Activated T-cell treated with anti-CD3 and anti-CD28 coated beads, Interleukin-2, amount 50 U/mL, for 4 hours (primary cell): ENCODE measurements around the gene BSN. TPM values are rescaled to one million over a fixed set of nuclear protein-coding genes. Genes with fewer than 3 reads are reported as not detected.

Source experiments
- ATAC-seq, 2 donors: fragments of 200-7000 bp; cut with Tn5 transposase; one replicate each; pipeline ENCODE4 v1.10.0; 2021
- DNase-seq: peaks from one replicate; pipeline ENCODE4 v3.0.0-alpha.2; 2020
- H3K27me3 Mint-ChIP-seq: one replicate; pipeline ENCODE4 v1.8.0; 2021; ENCODE audit warnings: low read depth, mixed read lengths
- H3K36me3 Mint-ChIP-seq: one replicate; pipeline ENCODE4 v1.8.0; 2022; ENCODE audit warnings: mixed read lengths; ENCODE audit not compliant: insufficient read depth
- H3K4me1 Mint-ChIP-seq: one replicate; pipeline ENCODE4 v1.8.0; 2021; ENCODE audit warnings: low read depth, mixed read lengths
- H3K4me3 Mint-ChIP-seq: one replicate; pipeline ENCODE4 v1.8.0; 2021; ENCODE audit warnings: mild to moderate bottlenecking, moderate library complexity, mixed read lengths
- H3K9me3 Mint-ChIP-seq: one replicate; pipeline ENCODE4 v1.8.0; 2021; ENCODE audit warnings: mixed read lengths
- total RNA-seq, 3 donors: library from RNA; stranded (reverse); gene quantifications; one replicate each; pipeline ENCODE4 v1.2.1, GENCODE V29; 2021

The BSN gene
- total RNA-seq, 3 donors from 2014 or later: 0.30 to 0.86 (median 0.40) TPM

DNA sequence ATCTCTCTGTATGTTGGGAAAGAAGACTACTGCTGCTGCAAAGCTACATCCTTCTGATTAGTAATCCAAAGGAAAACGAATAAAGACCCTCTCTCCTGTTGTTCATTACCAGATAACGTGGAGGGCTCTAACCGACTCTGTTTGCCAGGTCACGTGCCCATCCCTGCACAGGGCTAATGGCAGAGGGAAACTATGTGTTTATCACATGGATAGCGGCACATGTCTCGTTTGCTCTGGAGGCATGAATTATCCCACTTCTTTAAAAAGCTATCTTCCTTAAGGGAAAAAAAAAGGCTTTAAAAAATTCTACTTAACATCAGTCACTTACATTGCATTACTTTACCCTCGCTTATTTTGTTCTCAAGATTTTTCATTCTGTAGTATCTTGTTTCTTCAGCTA lies 87.0 kb downstream of the BSN start:
- Mint-ChIP-seq H3K4me3 (no peak overlapping the region), H3K27me3 (no peaks in the 10 kb centered on the region), H3K36me3 (no peaks in the 10 kb centered on the region), H3K9me3 (no peaks in the 10 kb centered on the region), H3K4me1 (no peaks in the 10 kb centered on the region)
- no peak for ATAC-seq
- DNase-seq: no peak

DNA sequence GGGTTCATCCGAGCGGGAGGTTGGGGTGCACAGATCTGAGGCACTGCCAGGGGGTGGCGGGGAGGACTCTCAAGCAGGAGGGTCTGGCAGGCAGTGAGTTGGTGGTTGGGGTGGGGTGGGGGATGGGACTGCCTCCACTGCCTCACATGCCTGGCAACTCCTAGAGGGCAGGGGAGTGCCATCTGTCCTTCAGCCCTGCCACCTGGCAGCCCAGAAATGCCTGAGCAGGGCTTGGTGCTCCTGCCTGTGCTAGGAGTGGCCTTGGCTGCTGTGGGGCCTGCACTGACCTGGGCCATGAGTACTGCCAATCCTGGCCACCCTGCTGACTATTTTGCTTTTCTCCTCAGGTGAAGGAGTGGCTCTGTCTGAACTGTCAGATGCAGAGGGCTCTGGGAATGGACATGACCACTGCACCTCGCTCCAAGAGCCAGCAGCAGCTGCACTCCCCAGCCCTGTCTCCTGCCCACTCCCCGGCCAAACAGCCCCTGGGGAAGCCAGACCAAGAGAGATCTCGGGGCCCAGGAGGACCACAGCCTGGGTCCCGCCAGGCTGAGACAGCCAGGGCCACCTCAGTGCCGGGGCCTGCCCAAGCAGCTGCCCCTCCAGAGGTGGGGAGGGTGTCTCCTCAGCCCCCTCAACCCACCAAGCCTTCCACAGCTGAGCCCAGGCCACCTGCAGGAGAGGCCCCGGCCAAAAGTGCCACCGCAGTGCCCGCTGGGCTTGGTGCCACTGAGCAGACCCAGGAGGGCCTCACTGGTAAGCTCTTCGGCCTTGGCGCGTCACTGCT lies 87.8 kb downstream of the BSN start:
- no peaks in the 10 kb centered on the region for H3K27me3 Mint-ChIP-seq
- no peak for DNase-seq
- H3K9me3 Mint-ChIP-seq: no peaks in the 10 kb centered on the region
- no peaks in the 10 kb centered on the region for H3K4me1 Mint-ChIP-seq
- no peak for ATAC-seq
- H3K36me3 Mint-ChIP-seq: no peaks in the 10 kb centered on the region
- no peak overlapping the region for H3K4me3 Mint-ChIP-seq

DNA sequence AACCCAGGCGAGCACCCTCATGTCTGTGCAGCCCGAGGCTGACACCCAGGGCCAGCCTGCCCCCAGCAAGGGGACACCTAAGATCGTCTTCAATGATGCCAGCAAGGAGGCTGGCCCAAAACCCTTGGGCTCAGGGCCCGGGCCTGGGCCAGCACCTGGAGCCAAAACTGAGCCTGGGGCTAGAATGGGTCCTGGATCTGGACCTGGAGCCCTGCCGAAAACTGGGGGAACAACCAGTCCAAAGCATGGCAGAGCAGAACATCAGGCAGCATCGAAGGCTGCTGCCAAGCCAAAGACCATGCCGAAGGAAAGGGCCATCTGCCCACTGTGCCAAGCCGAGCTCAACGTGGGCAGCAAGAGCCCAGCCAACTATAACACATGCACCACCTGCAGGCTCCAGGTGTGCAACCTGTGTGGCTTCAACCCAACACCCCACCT lies 88.5 kb downstream of the BSN start:
- no peaks in the 10 kb centered on the region for H3K27me3 Mint-ChIP-seq
- DNase-seq: no peak
- no peaks in the 10 kb centered on the region for H3K36me3 Mint-ChIP-seq
- no peaks in the 10 kb centered on the region for H3K4me1 Mint-ChIP-seq
- ATAC-seq: no peak
- no peak overlapping the region for H3K4me3 Mint-ChIP-seq
- H3K9me3 Mint-ChIP-seq: no peaks in the 10 kb centered on the region

DNA sequence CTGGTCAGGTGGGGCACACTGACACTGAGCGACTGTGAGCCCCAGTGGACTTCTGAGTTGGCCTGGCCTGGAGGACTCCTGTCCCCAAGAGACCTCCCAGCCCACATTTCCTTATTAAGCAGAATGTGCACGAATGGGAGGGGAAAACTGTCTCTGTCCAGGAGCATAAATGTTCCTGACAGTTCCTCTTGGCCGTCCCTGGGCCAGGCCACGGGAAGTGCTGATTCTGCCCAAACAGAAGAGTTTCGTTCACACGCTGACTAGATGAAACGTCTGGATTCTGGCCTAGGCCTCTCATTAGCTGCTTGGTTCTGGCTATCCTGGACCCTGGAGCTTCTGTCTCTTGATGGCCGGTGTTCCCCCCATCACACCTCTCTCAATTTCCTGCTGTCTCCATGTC lies 90.4 kb downstream of the BSN start:
- Mint-ChIP-seq H3K4me3 (no peak overlapping the region), H3K4me1 (no peaks in the 10 kb centered on the region), H3K9me3 (no peaks in the 10 kb centered on the region), H3K36me3 (no peaks in the 10 kb centered on the region), H3K27me3 (no peaks in the 10 kb centered on the region)
- ATAC-seq (no peak), DNase-seq (no peak)

DNA sequence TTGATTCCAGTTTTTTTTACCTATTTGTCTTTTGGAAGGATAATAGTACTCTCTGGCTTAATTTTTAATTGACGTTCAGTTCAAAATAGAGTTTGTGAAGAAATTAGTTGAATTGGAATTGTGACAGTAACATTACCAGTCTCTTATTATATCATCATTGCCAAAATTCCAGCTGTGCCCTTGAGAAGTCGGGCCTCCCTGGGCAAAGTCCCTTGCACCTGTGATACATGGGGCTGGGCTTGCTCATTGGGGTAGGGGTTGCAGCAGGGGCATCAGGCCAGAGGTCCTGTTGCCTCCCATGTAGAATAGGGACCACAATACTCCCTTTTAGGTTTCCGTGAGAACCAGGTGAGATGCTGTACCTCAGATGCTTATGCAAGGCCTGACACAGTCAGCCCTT lies 92.0 kb downstream of the BSN start:
- Mint-ChIP-seq H3K27me3 (no peaks in the 10 kb centered on the region), H3K9me3 (no peaks in the 10 kb centered on the region), H3K4me1 (no peaks in the 10 kb centered on the region), H3K4me3 (no peak overlapping the region), H3K36me3 (no peaks in the 10 kb centered on the region)
- ATAC-seq (no peak), DNase-seq (no peak)

DNA sequence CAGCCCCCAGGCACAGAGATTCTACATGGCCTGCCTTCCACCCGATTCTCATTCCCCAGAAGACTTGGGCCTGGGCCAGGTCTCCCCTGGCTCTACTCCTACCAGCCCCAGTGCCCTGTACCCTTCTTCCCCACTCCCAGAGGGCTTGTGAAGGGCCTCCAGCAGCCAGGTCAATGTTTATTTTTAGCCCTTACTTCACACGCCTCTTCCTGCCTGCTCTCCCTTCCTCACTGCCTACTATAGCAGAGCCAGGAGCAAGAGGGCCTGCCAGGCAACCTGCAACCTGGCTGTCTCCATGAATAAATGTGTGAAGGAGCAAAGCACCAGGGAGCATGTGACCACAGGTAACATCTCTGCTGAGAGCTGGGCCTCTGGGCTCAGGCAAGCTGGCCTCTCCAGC lies 93.5 kb downstream of the BSN start:
- Mint-ChIP-seq H3K4me1 (no peaks in the 10 kb centered on the region), H3K27me3 (no peaks in the 10 kb centered on the region), H3K36me3 (no peaks in the 10 kb centered on the region), H3K4me3 (no peak overlapping the region), H3K9me3 (no peaks in the 10 kb centered on the region)
- no peak for ATAC-seq
- DNase-seq: no peak

DNA sequence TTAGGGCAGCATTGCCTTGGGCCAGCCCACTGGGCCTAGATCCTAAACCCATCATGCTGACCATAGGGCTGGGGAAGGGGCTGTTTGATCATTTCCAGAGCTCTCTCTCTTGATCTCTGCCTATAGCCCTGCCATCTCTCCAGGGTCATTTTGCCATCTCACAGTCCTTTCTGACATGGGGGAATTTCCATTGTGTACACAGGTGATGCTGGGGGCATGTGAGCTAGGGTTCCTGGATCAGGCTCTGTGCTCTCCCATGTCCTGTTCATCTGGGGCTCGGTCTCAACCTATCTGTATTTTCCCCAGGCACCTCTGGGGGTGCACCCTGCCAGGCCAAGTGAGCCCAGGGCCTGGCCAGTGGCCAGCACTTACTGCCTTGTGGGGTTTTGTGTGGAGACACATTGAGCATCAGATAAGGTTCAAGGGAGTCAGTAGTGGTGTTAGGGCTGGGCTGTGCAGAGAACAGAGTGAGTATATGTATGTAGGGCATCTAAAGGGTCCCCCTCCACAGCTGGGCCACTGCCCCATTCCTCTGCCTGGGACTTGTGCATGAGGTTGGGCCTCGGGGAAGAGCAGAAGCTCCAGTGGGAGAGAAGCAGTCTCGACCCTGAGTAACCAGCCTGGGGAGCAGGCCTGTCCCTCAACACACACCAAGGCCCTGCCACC lies 94.2 kb downstream of the BSN start:
- DNase-seq (no peak), ATAC-seq (no peak)
- no peaks in the 10 kb centered on the region for H3K36me3 Mint-ChIP-seq
- no peak overlapping the region for H3K4me3 Mint-ChIP-seq
- H3K4me1 Mint-ChIP-seq: no peaks in the 10 kb centered on the region
- H3K27me3 Mint-ChIP-seq: no peaks in the 10 kb centered on the region
- no peaks in the 10 kb centered on the region for H3K9me3 Mint-ChIP-seq

DNA sequence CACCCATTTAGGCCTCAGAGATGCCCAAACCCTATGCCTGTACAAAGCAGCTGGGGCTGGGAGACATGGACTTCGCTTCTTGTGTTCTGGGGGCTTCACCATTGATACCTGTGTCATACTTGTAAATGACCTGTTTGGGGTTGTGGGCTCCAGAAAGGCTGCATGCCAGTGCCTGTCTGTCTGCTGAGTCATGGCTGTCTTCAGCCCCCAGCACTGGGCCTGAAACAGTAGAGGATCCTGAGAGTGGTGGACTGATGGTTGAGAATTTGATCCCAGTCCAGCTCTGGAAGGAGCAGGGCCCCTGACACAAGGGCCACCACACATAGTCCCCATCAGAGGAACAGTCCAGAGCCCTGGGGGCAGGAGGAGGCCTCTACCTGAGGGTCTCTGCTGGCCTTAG lies 95.3 kb downstream of the BSN start:
- Mint-ChIP-seq H3K4me1 (no peaks in the 10 kb centered on the region), H3K36me3 (no peaks in the 10 kb centered on the region), H3K4me3 (no peak overlapping the region), H3K9me3 (no peaks in the 10 kb centered on the region), H3K27me3 (no peaks in the 10 kb centered on the region)
- ATAC-seq: no peak
- no peak for DNase-seq

DNA sequence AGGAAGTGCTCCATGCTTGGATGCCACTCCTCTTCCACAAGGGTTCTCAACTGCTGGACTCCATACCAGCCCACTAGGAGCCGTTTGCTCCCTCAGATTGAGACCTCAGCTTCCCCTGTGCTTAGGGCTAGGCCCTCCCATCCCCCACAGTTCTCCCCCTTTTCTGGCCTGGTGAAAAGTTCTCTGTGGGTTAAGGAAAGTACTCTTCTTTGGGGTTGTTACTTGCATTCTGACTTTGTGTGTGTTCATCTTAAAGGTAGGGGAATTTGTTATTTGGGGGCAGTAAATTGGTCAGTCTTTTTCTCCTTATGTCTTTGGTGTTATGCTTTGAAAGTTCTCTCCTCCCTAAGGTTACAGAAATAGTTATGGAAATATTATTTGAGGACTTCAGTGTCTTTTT lies 95.9 kb downstream of the BSN start:
- Mint-ChIP-seq H3K36me3 (no peaks in the 10 kb centered on the region), H3K4me3 (no peak overlapping the region), H3K4me1 (no peaks in the 10 kb centered on the region), H3K9me3 (no peaks in the 10 kb centered on the region), H3K27me3 (no peaks in the 10 kb centered on the region)
- ATAC-seq (no peak), DNase-seq (no peak)

DNA sequence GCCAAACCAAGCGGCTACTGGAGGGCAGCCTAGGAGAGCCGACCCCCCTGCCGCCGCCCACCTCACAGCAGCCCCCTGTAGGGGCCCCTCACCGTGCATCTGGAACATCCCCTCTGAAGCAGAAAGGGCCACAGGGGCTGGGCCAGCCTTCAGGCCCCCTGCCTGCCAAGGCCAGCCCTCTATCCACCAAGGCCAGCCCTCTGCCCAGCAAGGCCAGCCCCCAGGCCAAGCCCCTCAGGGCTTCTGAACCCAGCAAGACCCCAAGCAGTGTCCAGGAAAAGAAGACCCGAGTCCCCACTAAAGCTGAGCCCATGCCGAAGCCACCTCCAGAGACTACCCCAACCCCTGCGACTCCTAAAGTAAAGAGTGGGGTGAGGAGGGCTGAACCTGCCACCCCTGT lies 96.4 kb downstream of the BSN start:
- H3K9me3 Mint-ChIP-seq: no peaks in the 10 kb centered on the region
- no peak overlapping the region for H3K4me3 Mint-ChIP-seq
- ATAC-seq (no peak), DNase-seq (no peak)
- H3K27me3 Mint-ChIP-seq: no peaks in the 10 kb centered on the region
- H3K36me3 Mint-ChIP-seq: no peaks in the 10 kb centered on the region
- H3K4me1 Mint-ChIP-seq: no peaks in the 10 kb centered on the region

DNA sequence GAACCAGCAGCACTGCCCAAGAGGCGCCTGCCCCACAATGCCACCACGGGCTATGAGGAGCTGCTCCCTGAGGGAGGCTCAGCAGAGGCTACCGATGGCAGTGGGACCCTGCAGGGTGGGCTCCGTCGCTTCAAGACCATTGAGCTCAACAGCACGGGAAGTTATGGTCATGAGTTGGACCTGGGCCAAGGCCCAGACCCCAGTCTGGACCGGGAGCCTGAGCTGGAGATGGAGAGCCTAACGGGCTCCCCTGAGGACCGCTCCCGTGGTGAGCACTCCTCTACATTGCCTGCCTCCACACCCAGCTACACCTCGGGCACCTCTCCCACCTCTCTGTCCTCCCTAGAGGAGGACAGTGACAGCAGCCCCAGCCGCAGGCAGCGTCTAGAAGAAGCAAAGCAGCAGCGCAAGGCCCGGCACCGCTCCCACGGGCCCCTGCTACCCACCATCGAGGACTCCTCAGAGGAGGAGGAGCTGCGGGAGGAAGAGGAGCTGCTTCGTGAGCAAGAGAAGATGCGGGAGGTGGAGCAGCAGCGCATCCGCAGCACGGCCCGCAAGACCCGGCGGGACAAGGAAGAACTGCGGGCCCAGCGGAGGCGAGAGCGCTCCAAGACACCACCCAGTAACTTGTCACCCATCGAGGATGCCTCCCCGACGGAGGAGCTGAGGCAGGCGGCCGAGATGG lies 98.1 kb downstream of the BSN start:
- Mint-ChIP-seq H3K36me3 (no peaks in the 10 kb centered on the region), H3K4me1 (no peaks in the 10 kb centered on the region), H3K27me3 (peaks cover 6% of the 10 kb centered on the region), H3K9me3 (no peaks in the 10 kb centered on the region), H3K4me3 (no peak overlapping the region)
- DNase-seq (no peak), ATAC-seq (no peak)

DNA sequence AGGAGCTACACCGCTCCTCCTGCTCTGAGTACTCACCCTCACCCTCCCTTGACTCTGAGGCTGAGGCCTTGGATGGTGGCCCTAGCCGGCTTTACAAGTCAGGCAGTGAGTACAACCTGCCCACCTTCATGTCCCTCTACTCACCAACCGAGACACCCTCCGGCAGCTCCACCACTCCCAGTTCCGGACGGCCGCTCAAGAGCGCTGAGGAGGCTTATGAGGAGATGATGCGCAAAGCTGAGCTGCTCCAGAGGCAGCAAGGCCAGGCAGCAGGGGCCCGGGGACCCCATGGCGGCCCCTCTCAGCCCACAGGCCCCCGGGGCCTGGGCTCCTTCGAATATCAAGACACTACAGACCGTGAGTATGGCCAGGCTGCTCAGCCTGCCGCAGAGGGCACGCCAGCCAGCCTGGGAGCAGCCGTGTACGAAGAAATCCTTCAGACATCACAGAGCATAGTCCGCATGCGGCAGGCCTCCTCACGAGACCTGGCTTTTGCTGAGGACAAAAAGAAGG lies 98.7 kb downstream of the BSN start:
- ATAC-seq (no peak), DNase-seq (no peak)
- peaks cover 7% of the 10 kb centered on the region for H3K27me3 Mint-ChIP-seq
- H3K9me3 Mint-ChIP-seq: no peaks in the 10 kb centered on the region
- no peaks in the 10 kb centered on the region for H3K4me1 Mint-ChIP-seq
- H3K4me3 Mint-ChIP-seq: no peak overlapping the region
- no peaks in the 10 kb centered on the region for H3K36me3 Mint-ChIP-seq

DNA sequence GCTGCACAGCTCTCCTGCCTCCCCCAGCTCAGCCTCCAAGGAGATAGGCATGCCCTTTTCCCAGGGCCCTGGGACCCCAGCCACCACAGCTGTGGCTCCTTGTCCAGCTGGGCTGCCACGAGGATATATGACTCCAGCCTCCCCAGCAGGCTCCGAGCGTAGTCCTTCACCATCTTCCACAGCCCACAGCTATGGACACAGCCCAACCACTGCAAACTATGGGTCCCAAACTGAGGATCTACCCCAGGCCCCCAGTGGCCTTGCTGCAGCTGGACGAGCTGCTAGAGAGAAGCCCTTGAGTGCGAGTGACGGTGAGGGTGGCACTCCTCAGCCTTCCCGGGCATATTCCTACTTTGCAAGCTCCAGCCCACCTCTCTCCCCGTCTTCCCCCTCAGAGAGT lies 99.3 kb downstream of the BSN start:
- no peak overlapping the region for H3K4me3 Mint-ChIP-seq
- H3K27me3 Mint-ChIP-seq: peaks cover 7% of the 10 kb centered on the region
- H3K9me3 Mint-ChIP-seq: no peaks in the 10 kb centered on the region
- DNase-seq (no peak), ATAC-seq (no peak)
- no peaks in the 10 kb centered on the region for H3K36me3 Mint-ChIP-seq
- H3K4me1 Mint-ChIP-seq: no peaks in the 10 kb centered on the region

DNA sequence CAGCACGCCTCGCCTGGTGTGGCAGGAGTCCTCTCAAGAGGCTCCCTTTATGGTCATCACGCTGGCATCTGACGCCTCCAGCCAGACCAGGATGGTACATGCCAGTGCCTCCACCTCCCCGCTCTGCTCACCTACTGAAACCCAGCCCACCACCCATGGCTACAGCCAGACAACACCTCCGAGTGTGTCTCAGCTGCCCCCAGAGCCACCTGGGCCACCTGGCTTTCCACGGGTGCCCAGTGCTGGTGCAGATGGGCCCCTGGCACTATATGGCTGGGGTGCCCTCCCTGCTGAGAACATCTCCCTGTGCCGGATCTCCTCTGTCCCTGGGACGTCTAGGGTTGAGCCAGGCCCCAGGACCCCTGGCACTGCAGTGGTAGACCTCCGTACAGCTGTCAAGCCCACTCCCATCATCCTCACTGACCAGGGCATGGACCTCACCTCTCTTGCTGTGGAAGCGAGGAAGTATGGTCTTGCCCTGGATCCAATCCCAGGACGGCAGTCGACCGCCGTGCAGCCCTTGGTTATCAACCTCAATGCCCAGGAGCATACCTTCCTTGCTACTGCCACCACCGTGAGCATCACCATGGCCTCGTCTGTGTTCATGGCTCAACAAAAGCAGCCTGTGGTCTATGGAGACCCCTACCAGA lies 100.0 kb downstream of the BSN start:
- Mint-ChIP-seq H3K4me3 (no peak overlapping the region), H3K9me3 (no peaks in the 10 kb centered on the region), H3K36me3 (no peaks in the 10 kb centered on the region), H3K27me3 (peaks cover 7% of the 10 kb centered on the region), H3K4me1 (no peaks in the 10 kb centered on the region)
- ATAC-seq (no peak), DNase-seq (no peak)
